Measurements from ENCODE around the gene RBM28.
"Not testable (repeated sequence)": the region's sequence is repeated elsewhere in the genome, so short reads cannot be mapped to it uniquely, and the experiment has no call there.

RBM28 gene

DNA sequence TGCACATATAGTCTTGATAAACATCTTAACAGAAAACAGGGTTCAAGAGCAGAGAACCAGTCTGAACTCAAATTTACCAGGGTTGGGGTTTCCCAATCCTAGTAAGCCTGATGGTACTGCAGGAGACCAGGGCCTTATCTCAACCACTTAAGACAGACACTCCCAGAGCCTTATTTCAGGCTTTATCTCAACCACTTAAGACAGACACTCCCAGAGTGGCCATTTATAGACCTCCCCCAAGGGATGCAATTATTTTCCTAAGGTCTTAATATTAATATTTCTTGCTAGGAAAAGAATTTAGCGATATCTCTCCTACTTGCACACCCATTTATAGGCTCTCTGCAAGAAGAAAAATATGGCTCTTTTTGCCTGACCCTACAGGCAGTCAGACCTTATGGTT lies 63.3 kb downstream of the RBM28 start:
- DNase-seq (ENCODE audit: low spot score): not testable (repeated sequence)

DNA sequence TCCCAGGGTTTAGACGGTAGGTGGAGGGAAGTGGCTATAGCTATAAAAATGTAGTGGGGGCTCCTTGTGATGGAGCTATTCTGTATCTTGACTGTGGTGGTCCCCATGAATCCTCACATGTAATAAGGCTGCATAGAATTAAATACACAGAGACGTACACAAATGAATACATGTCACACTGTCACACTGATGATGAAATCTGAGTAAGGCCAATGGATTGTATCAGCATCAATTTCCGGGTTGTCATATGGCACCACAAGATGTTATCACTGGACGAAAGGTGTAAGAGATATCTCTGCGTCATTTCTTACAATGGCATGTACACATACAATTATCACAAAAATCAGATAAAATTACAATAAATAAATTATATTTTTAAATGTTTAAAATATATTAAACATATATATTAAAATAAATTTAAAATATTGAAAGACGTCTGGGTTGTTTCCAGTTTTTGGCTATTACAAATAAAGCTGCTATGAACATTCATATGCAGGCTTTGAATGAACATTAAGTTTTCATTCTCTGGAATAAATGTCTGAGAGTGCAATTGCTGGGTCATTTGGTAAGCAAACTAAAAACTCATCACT lies 64.5 kb downstream of the RBM28 start:
- no peak for DNase-seq (ENCODE audit: low spot score)

DNA sequence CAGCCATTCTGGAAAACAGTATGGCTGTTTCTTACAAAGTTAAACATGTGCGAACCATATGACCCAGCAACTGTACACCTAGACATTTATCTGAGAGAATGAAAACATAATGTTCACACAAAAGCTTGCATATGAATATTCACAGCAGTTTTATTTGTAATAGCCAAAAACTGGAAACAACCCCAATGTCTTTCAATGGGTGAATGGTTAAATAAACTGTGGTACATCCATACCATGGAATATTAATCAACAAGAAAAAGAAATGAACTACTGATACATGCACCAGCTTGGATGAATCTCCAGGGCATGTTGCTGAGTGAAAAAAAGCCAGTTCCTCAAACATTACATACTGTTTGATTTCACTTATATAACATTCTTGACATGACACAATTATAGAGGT lies 65.3 kb downstream of the RBM28 start:
- no peak for DNase-seq (ENCODE audit: low spot score)

DNA sequence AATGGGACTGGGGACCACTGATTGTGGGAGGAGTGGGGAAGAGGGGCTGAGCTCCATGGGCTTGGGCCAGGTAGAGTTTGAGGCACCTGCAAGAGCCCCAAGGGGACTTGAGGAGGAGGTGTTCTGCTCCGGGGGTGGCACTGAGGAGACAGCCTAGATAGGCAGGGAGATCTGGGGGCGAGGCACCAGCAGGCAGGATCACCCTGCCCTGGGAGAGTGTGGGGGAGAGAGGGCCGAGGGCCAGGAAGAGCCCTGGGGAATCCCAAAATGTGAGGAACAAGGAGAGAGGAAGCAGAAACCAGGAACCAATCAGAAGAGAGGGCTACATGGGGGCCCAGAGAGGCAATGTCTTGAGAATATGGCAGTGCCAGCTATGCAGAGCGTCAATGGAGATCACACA lies 68.0 kb downstream of the RBM28 start:
- DNase-seq (ENCODE audit: low spot score): no peak

DNA sequence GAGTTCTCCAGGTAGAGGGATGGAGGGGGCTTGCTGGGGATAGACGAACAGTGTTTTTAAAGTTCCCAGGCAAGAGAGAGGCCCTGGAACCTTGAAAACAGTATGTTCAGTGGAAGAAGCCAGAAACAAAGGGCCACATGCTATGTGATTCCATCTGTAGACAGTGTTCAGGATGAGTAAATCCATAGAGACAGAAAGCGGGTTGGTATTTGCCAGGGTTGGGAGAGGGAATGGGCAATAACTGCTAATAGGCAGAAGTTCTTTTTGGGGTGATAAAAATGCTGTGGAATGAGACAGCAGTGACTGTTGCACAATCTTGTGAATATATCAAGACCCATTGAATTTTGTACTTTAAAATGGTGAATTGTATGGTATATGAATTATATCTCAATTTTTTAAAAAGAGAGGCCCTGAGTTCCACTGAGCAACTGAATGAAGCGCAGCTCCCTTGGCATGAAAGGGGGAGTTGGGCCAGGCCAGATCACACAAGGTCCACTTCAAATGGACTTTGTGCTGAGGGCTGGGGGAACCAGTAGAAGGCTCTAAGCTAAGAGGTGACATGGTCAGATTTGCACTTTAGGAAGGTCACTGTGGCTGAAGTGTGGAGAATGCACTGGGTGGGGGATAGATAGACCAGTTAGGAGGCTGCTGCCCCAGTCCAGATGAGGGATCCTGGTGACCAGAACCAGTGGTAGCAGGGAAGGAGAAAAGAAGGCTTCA lies 68.7 kb downstream of the RBM28 start:
- DNase-seq (ENCODE audit: low spot score): peak; percentile 30

DNA sequence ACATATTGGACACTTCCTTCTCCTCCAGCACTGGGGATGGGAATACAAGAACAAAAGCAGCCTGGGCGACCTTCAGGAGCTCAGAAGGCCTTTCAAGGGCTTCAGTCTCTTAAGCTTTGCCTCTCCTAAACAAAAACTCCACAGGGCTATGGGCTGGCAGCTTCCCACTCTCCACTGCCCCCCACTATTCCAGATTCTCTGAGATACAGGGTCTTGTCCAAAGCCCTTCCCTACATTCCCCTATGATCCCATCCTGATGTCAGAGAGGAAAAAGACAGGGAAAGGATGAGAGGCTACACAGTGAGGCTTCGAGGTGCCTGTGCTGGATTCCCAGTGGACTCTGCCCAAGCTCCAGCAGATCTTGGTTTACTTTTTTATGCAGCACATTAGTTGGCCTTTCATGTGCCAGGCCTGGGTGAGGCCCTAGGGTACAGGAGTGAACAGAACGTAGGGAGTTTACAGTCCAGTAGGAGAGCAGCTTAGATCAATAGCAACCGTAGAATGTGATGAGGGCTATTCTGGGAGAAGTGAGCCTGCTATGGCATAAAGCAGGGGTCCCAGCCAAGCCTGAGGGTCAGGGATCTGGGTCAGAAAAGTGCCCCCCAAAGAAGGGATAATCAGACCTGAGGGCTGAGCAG lies 69.3 kb downstream of the RBM28 start:
- no peak for DNase-seq (ENCODE audit: low spot score)

- no peak for DNase-seq (ENCODE audit: low spot score)
Measured at GRCh38 chr7:128271942-128272481, 71.7 kb downstream of the RBM28 start.

DNA sequence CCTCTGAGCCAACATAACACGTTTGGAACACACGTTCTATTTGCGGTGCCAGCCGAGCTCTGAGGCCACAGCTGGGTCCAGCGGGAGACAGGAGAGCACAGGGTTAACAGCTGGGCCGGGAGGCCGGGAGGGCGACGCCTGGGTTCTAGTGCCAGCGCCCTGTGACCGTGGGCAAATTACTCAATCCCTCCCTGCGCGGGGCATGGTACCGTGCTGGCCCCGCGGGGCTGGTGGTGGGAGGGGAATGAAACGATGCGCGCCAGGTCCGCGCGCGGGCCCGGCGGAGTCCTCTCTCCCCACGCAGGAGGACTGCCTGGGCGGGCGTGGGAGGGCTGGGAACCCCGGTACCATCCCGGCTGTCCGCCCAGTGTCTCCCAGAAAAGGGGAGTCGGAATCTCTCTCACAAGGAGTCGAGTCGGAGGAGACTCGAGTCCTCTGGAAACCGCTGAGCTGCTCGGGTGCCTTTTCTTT lies 72.2 kb downstream of the RBM28 start:
- DNase-seq (ENCODE audit: low spot score): no peak

DNA sequence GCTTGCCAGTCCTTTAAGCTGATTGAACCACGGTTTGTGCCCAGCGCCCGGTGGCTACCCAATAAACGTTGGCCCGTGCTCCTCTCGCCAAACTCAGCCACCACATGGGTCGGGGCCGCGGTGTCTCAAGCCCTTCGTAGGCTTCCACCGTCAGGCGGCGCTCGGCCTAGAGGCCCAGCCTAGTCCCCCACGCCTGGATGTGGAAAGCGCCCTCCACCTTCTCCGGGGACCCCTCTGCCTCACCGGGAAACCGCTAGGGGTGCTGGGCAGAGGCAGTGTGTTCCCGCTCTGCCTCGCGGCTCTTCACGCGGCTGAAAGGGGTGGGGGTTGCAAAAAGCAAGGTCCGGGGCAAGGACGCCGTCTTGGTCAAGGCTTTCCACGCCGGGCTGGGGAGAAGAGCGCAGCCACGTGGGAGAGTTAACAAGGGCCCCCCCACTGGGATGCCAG lies 72.9 kb downstream of the RBM28 start:
- no peak for DNase-seq (ENCODE audit: low spot score)

- no peak for DNase-seq (ENCODE audit: low spot score)
Measured at GRCh38 chr7:128268233-128268632, 75.5 kb downstream of the RBM28 start.

GRCh38 chr7:128267595-128267924 lies 76.1 kb downstream of the RBM28 start:
- DNase-seq (ENCODE audit: low spot score): no peak

DNA sequence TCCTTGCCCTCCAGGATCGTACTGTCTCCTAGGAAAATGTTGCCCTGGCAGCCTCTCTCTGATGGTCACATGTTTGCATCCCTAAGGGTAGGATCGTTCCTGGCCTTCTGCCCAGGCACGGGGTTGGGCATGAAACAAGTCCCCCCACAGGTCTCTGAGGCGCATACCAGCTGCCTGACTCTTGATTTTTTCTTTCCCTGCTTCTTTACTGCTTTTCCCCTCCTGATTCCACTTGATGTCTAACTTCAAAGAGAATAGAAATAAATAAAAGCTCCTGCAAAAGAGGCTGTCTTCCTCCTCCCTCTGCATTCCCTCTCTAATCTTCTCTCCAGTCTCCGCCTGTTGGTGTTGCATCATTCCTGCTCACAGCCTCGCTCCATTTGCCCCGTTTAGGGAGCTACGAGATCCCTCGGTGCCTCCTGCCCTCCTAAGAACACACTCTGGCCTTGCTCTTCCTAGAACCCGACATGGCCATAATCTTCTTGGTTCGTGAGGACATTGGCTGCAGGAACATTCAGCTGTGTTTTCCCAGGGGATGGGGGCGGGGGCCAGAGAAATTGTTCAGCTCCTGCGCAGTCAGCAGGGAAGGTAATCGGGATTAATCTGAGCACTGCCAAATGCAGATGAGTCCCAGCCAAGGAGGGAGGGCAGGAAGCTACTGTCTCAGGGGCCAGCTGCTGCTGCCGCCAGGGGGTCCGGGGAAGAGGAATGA lies 76.7 kb downstream of the RBM28 start:
- DNase-seq (ENCODE audit: low spot score): peak; percentile 83

DNA sequence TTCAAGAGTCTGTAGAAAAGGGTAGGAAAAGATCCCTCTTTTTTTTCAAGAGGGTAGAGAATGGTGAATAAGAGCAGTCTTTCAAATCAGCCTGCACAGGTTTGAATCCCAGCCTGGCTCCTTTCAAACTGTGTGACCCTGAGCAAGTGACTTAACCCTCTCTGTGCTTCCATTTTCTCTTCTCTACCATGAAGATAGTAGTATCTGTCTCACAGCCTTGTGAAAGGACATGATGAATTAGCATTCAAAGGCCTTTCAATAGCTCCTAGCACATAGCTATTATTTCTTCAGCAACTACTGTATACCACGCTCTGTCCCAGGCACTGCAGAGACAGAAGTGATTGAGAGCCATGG lies 77.2 kb downstream of the RBM28 start:
- no peak for DNase-seq (ENCODE audit: low spot score)

DNA sequence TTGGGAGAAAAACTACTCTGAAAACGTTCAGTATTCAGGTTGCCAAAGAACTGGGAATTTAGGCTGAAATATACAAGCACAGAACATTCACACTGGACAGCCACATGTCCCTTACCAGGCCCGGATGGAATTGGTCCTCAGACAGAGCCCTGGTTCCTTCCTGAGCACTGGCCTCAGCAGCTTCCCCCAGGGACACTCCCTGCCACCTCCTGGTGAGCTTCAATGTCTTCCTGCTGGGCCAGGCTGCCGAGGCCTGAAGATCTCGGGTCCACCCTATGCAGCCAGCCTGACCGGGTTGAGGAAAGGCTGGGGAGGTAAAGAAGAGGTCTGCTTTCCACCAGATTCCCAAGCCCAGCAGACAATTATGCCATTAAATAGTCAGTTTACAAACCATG lies 77.8 kb downstream of the RBM28 start:
- DNase-seq (ENCODE audit: low spot score): no peak

DNA sequence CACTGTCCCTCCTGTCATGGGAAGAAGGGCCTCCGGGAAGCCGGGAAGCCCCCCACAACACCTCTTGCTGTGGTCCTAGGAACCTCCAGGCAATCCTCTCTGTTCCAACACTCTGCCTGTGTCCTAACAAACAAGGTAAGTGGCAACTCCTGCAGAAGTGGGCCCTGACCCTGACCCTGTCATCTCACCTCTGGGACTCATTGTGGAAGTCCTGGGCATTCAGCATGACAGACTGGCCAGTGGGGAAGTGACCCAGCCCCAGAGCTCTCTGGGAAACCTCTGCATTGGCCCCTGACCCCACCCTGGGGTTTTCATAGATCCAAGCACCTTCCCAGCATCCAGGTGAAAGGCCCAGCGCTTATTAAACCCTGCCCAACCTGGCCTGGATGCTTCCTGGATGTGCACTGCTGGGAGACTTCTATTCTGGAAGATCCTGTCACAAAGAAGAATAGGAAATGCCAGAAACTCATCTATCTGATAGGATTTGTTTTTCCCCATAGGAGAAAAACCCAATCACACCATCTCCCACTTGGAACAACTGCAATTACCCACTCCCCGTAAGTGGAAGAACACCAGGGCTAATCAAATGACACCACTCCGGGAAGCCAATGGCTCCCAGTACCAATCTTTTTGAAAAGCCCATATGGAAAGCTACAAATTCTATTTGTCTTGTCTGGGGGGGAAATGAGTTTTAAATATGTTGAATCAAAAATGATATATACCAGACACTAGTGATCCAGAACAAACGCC lies 78.4 kb downstream of the RBM28 start:
- DNase-seq (ENCODE audit: low spot score): no peak

DNA sequence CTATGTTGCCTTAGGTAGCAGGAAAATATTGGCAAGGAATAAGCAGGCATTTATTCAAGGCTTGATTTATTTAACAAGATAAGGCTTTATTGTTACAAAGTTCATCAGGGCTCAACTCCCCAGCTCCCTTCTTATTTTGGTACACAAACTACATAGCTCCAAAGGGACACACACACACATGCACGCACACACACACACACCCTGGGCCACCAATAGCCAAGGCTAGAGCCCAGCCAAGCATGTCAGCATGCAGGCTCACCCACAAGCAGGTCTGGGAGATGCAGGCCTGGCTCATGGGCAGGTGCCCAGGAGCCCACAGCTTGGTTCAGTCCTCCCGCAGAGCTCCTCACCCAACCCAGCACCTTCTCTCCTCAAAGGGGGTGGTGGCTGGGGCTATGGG lies 79.2 kb downstream of the RBM28 start:
- no peak for DNase-seq (ENCODE audit: low spot score)

GRCh38 chr7:128263420-128263819 lies 80.3 kb downstream of the RBM28 start:
- no peak for DNase-seq (ENCODE audit: low spot score)

GRCh38 chr7:128262273-128263028 lies 81.3 kb downstream of the RBM28 start:
- no peak for DNase-seq (ENCODE audit: low spot score)

GRCh38 chr7:128260069-128260795 lies 83.5 kb downstream of the RBM28 start:
- DNase-seq (ENCODE audit: low spot score): no peak
